Omental fat pad (tissue), 4 donors: ENCODE measurements around the gene BLOC1S1. TPM values are rescaled to one million over a fixed set of nuclear protein-coding genes. Genes with fewer than 3 reads are reported as not detected.
A peak's percentile ranks its signal among the peaks of the same experiment; 100 is the strongest.

Experiments used
- ATAC-seq: fragments of 150-250 bp; one replicate; pipeline ENCODE4 v1.9.1; 2016; ENCODE audit warnings: mild to moderate bottlenecking, moderate library complexity; ENCODE audit not compliant: low FRiP score
- DNase-seq: peaks from one replicate; pipeline ENCODE4 v3.0.0-alpha.2; 2019; ENCODE audit warnings: low spot score
- CTCF ChIP-seq, 3 donors: fragments of 450-650 bp; IDR thresholded peaks; one replicate each; pipeline ENCODE4 v1.5.1; 2016 to 2017; ENCODE audit warnings: antibody characterized with exemption in 3 of 3, mild to moderate bottlenecking in 3 of 3, moderate library complexity in 2 of 3
- total RNA-seq, 4 donors: library from RNA; depleted of rRNA; stranded (reverse); fragments of >200 nt; gene quantifications; one replicate each; pipeline ENCODE4 v1.1.0, GENCODE V29; 2016

Gene BLOC1S1
- total RNA-seq, 4 donors from 2014 or later = 168 to 247 (median 213) TPM

- no peak for ATAC-seq
- DNase-seq = no peak
These were observed 7.8 kb downstream of the BLOC1S1 start for GRCh38 chr12:55723516-55724225.

GRCh38 chr12:55724226-55724939 is 8.5 kb downstream of the BLOC1S1 start:
- DNase-seq = no peak
- peak in 1 of 3 donors; percentile 19 for TF ChIP-seq CTCF (IDR thresholded peaks at IDR 0.05)
- no peak for ATAC-seq

More at GRCh38 chr12:55723516-55724225, 7.8 kb downstream of the BLOC1S1 start:
- TF ChIP-seq CTCF (IDR thresholded peaks at IDR 0.05) = no peak

GRCh38 chr12:55724940-55725309 is 9.1 kb downstream of the BLOC1S1 start:
- no peak for DNase-seq
- no peak for ATAC-seq
- TF ChIP-seq CTCF (IDR thresholded peaks at IDR 0.05) = no peak

GRCh38 chr12:55725556-55725955 is 9.7 kb downstream of the BLOC1S1 start:
- DNase-seq = no peak
- no peak for ATAC-seq
- no peak for TF ChIP-seq CTCF (IDR thresholded peaks at IDR 0.05)

- no peak for TF ChIP-seq CTCF (IDR thresholded peaks at IDR 0.05)
- ATAC-seq (no peak), DNase-seq (no peak)
These were observed 11.1 kb downstream of the BLOC1S1 start for GRCh38 chr12:55726971-55727370.

- DNase-seq (peak; percentile 63), ATAC-seq (peak; percentile 41)
- no peak for TF ChIP-seq CTCF (IDR thresholded peaks at IDR 0.05)
These were observed 11.9 kb downstream of the BLOC1S1 start for GRCh38 chr12:55727643-55728185.
